Colon (tissue), 2 donors: ENCODE data around the gene PTPRCAP.
"Not testable (repeated sequence)": the region's sequence is repeated elsewhere in the genome, so short reads cannot be mapped to it uniquely, and the experiment has no call there.

Source experiments
- FAIRE-seq: peaks from 2 replicates; lab custom pipeline; 2012; peaks lifted over from hg19 to GRCh38; lab: Jason Lieb, UNC
- donor health status: control.
- donor health status: control.

Gene PTPRCAP

GRCh38 chr11:67440229-67441097 is 3.0 kb upstream of the PTPRCAP start:
- no peak for FAIRE-seq

- no peak for FAIRE-seq
Measured at GRCh38 chr11:67439321-67440228, 2.1 kb upstream of the PTPRCAP start.

DNA sequence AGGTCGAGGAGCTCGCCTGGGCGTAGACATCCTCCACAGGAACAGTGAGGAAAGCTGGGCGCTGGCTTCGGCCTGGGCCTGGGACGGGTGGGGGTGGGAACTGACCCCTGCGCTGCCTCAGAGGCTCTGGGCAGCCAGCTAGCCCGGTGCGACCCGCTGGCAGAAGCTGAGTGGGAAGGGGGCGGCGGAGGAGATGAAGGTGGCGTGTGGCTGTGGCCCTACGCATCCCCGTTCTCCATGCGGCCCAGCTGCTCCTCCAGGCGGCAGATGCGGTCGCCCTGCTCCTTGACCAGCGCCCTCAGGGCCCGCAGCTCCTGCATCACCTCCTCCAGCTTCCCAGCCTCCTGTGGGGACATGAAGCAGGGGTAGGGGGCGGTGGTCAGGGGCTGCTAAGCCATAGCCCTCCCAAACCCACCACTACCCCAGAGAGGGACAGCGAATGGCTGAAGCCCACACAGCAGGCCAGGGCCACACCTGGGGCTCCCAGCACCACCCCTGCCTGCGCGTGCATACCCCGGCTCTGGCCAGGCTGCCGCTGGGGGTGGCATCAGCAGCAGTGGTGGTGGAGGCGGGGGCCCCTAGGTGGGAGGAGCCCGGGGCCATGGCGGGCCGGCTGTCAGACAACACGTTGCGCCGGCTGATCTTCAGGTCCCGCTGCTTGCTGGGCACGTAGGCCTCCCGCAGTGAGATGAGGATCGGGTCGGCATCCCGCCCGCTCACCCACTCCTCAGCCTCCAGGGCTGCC is 848 bp upstream of the PTPRCAP start:
- FAIRE-seq, result no peak

DNA sequence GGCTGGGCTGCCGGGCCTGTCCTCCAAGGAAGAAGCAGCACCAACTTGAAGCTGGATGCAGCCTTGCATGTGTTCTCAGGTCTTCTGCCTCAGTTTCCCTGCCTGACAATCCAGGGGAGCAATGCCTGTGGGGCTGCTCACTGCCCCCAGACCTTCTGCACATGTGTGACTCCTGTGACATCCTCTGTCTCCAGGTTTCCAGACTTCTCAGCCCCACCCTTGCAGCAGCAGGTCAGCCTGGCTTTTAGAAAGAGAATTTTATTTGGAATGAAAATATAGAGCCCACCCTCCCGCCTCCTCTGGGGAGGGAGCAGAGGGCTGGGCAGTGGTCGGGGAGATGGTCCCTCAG is 301 bp upstream of the PTPRCAP start:
- no peak for FAIRE-seq

- no peak for FAIRE-seq
Measured at GRCh38 chr11:67436459-67437081, 912 bp downstream of the PTPRCAP start.

DNA sequence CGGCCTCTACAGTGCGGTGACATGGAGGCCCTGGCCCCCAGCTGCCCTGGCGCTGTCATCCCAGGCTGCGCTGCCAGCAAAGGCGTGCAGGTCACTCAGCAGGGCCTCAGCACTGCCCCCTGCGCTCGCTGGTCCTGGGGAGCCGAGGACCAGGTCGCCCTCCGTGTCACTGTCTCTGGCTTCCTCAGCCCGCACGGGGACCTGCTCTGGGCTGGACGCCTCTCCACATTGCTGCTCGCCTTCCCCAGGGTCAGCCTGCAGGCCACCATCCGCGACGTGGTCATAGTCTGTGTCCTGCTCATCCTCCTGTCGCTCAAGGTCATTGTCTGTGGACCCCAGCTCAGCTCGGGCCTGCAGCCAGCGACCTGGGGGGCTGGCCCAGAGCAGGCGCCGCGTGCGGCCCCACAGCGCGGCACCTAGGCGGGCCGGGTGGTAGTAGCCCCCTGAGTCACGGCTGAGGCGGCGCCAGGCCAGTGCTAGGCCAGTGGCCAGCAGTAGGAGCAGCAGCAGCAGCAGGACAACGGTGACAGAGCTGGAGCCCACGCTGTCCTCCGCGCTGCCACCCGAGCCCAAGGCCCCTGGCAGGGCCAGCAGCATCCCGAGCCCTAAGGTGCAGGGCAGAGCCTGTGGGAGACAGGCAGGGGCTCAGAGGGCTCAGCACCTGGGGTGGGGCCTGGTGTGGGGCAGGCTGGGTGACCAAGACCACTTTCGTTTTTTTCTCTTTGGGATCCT is 1.6 kb downstream of the PTPRCAP start:
- FAIRE-seq, result no peak

DNA sequence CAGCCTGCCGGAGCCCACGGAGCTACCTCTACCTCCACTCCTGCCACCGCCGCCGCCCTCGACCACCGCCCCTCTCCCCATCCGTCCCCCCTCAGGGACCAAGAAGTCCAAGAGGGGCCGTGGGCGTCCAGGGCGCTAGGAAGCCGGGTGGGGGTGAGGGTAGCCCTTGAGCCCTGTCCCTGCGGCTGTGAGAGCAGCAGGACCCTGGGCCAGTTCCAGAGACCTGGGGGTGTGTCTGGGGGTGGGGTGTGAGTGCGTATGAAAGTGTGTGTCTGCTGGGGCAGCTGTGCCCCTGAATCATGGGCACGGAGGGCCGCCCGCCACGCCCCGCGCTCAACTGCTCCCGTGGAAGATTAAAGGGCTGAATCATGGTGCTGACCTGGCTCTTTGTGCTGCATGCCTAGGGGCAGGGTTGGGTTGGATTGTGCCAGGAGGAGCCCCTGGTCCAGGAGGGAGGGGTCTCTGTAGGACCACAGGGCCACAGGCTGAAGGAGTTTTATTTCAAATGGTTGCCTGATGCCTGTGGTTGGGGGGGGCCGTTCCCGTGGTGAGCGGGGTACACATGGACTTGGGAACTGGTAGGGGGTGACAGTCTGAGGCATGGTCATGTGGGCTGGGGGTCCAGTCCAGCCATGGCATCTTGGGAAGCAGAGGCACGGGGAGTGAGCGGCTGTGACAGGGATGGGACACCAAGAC is 2.3 kb downstream of the PTPRCAP start:
- FAIRE-seq, result no peak

DNA sequence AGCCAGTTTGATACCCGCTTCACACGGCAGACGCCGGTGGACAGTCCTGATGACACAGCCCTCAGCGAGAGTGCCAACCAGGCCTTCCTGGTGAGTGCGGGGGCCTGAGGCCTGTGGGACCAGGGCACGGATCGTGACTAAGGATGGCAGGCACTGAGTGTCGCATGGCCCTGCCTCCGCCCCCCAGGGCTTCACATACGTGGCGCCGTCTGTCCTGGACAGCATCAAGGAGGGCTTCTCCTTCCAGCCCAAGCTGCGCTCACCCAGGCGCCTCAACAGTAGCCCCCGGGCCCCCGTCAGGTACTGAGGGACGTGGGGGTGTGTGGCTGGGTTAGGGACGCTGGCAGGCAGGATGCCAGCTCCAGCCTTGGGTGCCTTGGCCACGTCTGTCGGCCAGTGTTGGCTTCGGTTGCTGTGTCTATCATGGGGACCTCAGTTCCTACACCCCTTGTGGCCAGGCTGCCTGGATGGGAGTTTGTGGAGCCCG is 3.0 kb downstream of the PTPRCAP start:
- FAIRE-seq, result no peak

DNA sequence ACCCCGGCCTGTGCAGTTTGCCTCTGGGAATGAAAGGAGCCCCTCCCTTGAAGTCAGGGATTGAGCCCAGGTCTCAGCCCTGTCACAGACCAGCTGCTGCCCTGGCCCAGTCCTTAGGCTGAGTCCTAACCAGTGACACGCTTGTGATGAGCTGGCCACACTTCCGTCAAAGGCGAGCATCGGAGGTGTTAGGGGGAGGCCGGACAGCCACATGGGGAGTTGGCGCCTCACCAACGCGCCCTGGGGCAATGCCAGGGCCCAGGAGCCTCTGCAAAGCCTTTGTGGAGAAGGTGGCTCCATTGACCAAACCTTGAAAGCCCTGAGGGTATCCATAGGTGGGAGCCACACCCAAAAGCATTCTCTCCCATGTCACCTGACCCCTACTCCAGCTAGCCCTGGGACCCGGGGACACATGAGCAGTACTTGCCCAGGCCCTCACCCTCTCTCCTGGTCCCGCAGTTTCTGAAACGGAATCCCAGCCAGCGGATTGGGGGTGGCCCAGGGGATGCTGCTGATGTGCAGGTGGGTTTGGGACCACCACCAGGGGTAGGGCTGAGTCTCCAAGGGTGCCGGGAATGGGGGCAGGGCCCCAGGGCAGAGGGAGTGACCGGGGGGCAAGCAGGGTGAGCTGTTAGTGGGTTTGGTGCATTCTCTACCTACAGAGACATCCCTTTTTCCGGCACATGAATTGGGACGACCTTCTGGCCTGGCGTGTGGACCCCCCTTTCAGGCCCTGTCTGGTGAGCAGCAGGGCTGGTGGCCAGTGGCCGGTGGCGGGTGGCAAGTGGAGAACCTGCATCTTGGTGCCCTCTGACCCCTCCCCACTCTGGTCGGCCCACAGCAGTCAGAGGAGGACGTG is 3.7 kb downstream of the PTPRCAP start:
- FAIRE-seq, result no peak

DNA sequence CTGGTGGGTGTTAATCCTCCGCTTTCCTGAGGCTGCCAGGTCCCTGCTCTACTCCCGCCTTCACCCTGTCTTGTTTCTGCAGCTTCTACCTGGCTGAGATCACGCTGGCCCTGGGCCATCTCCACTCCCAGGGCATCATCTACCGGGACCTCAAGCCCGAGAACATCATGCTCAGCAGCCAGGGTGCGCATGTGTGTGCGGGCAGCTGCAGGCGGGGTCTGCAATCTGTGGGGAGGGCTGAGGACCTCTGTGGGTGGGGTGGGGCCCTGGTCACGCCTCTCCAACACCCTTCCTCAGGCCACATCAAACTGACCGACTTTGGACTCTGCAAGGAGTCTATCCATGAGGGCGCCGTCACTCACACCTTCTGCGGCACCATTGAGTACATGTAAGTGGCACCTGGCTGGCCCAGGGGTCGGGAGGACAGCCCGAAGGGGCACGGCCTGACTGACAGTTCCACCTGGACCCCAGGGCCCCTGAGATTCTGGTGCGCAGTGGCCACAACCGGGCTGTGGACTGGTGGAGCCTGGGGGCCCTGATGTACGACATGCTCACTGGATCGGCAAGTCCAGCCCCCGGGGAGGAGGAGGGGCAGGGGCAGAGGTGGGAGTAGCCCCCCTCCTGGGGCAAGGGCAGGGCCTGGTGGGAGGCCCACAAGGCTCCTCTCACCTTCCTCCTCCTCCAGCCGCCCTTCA is 4.7 kb downstream of the PTPRCAP start:
- no peak for FAIRE-seq

DNA sequence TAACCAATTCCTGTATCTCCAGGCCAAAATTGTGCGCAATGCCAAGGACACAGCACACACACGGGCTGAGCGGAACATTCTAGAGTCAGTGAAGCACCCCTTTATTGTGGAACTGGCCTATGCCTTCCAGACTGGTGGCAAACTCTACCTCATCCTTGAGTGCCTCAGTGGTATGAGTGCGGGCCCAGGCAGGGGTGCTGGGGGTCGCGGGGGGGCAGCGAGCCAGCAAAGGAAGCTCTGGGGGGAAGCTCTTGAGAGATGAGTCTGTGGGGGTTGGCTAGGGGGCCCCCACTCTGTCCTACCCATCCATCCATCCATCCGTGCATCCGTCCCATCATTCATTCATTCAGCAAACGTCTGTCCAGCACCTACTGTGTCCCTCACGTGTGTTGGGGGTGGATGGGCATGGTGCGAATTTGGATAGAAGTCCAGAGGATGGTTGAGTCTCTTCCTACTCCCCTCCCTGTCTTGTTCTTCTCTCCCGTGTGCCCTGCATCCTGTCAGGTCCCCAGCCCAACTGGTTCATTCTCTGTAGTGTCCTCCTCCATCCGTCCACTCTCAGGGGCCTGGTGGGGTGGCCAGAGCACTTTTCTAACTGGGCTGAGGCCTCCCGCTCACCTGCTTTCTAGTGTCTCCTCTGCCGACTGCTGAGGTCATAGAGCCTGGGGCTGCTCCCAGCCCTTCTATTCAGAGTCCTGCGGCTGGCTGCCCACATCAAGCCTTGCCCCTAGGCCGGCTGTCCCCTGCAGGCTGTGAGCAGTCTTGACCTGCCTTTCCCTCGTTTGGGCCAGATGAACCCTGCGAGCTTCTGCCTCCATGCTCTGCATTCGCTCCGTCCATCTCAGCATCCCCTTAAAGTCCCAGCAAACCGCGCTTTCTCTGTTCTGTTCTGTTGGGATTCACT is 5.9 kb downstream of the PTPRCAP start:
- no peak for FAIRE-seq

DNA sequence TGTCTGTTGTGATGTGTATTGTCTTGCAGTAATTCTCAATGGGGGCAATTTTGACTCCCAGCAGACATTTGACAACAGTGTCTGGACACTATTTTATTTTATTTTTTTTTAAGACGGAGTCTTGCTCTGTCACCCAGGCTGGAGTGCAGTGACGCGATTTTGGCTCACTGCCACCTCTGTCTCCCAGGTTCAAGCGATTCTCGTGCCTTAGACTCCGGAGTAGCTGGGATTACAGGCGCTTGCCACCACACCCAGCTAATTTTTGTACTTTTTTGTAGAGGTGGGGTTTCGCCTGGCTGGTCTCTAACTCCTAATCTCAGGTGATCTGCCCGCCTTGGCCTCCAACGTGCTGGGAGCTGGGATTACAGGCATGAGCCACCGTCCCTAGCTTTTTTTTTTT is 7.8 kb downstream of the PTPRCAP start:
- FAIRE-seq, result no peak

DNA sequence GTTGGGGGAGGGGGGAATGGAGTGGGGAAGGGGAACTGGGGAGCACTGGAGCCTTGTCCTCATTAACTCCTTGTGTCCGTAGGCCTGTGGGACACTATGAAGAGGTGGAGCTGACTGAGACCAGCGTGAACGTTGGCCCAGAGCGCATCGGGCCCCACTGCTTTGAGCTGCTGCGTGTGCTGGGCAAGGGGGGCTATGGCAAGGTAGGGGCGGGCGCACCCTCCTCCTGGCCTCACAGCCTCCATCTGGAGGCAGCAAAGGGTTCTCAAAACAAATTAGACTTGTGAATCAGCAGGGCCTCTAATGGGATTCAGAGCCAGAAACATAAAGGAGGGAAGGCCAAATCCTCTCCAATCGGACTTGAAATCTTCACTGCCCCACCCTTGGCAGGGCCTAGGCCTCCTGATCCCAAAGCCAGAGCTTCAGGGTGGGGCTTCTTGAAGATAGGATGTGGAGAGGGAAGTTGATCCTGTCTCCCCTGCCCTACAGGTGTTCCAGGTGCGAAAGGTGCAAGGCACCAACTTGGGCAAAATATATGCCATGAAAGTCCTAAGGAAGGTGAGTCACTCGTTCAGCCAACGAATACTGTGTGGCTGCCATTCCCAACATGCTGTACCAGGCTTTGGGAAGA is 8.3 kb downstream of the PTPRCAP start:
- no peak for FAIRE-seq

- no peak for FAIRE-seq
Measured at GRCh38 chr11:67428052-67429001, 9.2 kb downstream of the PTPRCAP start, which contains the start of gene RPS6KB2. Gene RPS6KB2 (plus strand): TSS chr11:67428494. CDS start chr11:67428546, 52 bp downstream.

DNA sequence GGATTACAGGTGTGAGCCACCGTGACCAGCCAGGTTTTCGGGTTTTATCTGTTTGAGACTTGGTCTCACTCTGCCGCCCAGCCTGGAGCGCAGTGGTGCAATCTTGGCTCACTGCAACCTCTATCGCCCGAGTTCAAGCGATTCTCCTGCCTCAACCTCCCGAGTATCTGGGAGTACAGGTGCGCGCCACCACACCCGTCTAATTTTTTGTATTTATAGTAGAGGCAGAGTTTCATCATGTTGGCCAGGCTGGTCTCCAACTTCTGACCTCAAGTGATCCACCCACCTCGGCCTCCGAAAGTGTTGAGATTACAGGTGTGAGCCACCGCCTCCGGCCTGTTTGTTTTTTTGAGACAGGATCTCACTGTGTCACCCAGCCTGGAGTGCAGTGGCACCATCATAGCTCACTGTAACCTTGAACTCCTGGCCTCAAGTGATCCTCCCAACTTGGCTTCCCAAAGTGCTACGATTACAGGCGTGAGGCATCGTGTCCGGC is 10.1 kb downstream of the PTPRCAP start:
- not testable (repeated sequence) for FAIRE-seq
